Cardiac muscle cell (in vitro differentiated cells and primary cell): Measurements from ENCODE around the gene NEUROG3. TPM values are rescaled to one million over a fixed set of nuclear protein-coding genes. Genes with fewer than 3 reads are reported as not detected.

Source experiments
- DNase-seq, 2 donors: peaks; one replicate each; pipeline versions ENCODE4 v3.0.0 to v3.0.0-alpha.2; 2010 to 2017; ENCODE audit warnings: low read depth in 1 of 2, low spot score in 1 of 2
- H3K27ac ChIP-seq: fragments of 200-600 bp; sonication (generic); 2 replicates; pipeline ENCODE4 v1.5.1; 2016
- H3K27me3 ChIP-seq: fragments of 200-600 bp; sonication (generic); 2 replicates; pipeline ENCODE4 v1.6.0; 2016; ENCODE audit warnings: control low read depth
- H3K36me3 ChIP-seq: fragments of 200-600 bp; sonication (generic); 2 replicates; pipeline ENCODE4 v1.5.1; 2016; ENCODE audit warnings: control low read depth
- H3K4me1 ChIP-seq: fragments of 200-600 bp; sonication (generic); 2 replicates; pipeline ENCODE4 v1.8.1; 2017; ENCODE audit warnings: low read depth, mild to moderate bottlenecking, mixed run types
- H3K4me3 ChIP-seq: fragments of 200-600 bp; sonication (generic); 2 replicates; pipeline ENCODE4 v1.5.1; 2016; ENCODE audit warnings: mild to moderate bottlenecking
- H3K9me3 ChIP-seq: fragments of 200-600 bp; sonication (generic); 2 replicates; pipeline ENCODE4 v1.5.1; 2017; ENCODE audit warnings: low read depth, mild to moderate bottlenecking, control low read depth
- CTCF ChIP-seq: IDR thresholded peaks from 2 replicates; pipeline ENCODE4 v1.5.1; 2012; ENCODE audit warnings: low read depth, mild to moderate bottlenecking, low read length
- polyA plus RNA-seq: library from polyadenylated mRNA; unstranded; fragments of >200 nt; fragmentation: Nextera tagmentation; extraction: Ambion mirVana; gene quantifications from 2 replicates; pipeline ENCODE4 v1.2.1, GENCODE V29; 2016
- total RNA-seq: library from RNA; depleted of rRNA; stranded (reverse); fragments of >200 nt; gene quantifications from 2 replicates; pipeline ENCODE4 v1.2.3, GENCODE V29; 2016

Gene NEUROG3
- total and polyA plus RNA-seq, 2 experiments from 2014 or later, result not detected

DNA sequence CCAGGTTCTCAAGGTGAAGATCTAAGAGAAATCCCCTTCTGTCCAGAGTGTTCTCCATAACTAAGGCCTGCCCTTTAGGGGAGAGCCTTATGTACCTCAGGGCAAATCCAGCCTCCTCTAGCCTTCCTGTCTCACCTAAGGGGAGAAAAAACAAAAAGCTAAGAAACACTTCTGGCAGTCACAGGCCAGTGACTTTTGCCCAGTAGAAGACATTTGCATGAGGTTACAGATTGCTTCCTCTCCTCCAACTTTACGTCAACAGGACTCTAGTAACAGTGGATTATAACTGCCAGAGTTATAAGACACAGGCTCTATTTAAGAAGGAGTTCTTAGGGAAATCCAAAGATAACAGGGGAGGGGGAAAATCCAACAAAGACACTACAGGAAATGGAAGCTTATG, 40.9 kb upstream of the NEUROG3 start:
- H3K4me1 ChIP-seq, result no peaks in the 10 kb centered on the region
- H3K27ac ChIP-seq, result no peak overlapping the region
- TF ChIP-seq CTCF, result no peak
- no peak for DNase-seq
- H3K27me3 ChIP-seq, result no peaks in the 10 kb centered on the region
- no peaks in the 10 kb centered on the region for H3K9me3 ChIP-seq
- H3K36me3 ChIP-seq, result no peaks in the 10 kb centered on the region
- no peak overlapping the region for H3K4me3 ChIP-seq

DNA sequence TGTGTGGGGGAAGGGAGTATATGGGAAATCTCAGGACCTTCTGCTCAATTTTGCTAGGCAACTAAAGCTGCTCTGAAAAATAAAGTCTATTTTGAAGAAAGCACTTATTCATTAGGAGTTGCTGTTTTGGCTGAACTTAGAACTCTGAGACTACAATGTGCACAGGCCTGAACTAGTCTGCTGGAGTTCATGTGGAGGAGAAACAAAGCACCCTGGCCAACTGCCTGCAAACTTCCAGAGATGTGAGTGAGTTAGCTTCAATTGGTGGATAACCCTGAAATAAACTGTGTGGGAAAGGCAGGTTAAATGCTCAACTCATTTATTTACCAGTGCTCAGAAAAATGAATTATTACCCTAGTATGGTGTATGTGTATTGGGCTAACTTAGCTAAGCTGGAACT, 39.5 kb upstream of the NEUROG3 start:
- no peaks in the 10 kb centered on the region for H3K4me1 ChIP-seq
- TF ChIP-seq CTCF, result no peak

GRCh38 chr10:69609077-69609476, 35.9 kb upstream of the NEUROG3 start:
- Histone ChIP-seq H3K4me3 (no peak overlapping the region), H3K9me3 (no peaks in the 10 kb centered on the region), H3K36me3 (no peaks in the 10 kb centered on the region), H3K27ac (no peak overlapping the region), H3K4me1 (no peaks in the 10 kb centered on the region), H3K27me3 (no peaks in the 10 kb centered on the region)
- no peak for DNase-seq
- TF ChIP-seq CTCF, result no peak

More for the DNA sequence above, 39.5 kb upstream of the NEUROG3 start:
- Histone ChIP-seq H3K27me3 (no peaks in the 10 kb centered on the region), H3K9me3 (no peaks in the 10 kb centered on the region), H3K4me3 (no peak overlapping the region), H3K36me3 (no peaks in the 10 kb centered on the region), H3K27ac (no peak overlapping the region)
- DNase-seq, result no peak

GRCh38 chr10:69600761-69601330, 27.6 kb upstream of the NEUROG3 start:
- Histone ChIP-seq H3K4me3 (no peak overlapping the region), H3K9me3 (no peaks in the 10 kb centered on the region), H3K27me3 (peaks cover 18% of the 10 kb centered on the region), H3K27ac (no peak overlapping the region), H3K4me1 (no peaks in the 10 kb centered on the region), H3K36me3 (no peaks in the 10 kb centered on the region)
- DNase-seq, result no peak
- no peak for TF ChIP-seq CTCF

- Histone ChIP-seq H3K36me3 (no peaks in the 10 kb centered on the region), H3K9me3 (no peaks in the 10 kb centered on the region), H3K4me3 (no peak overlapping the region), H3K27me3 (peaks cover 63% of the 10 kb centered on the region), H3K27ac (no peak overlapping the region), H3K4me1 (no peaks in the 10 kb centered on the region)
- no peak for TF ChIP-seq CTCF
- DNase-seq, result no peak
Observed at GRCh38 chr10:69588358-69588757, 15.1 kb upstream of the NEUROG3 start.
